ENCODE data around the gene CTIF. TPM values are rescaled to one million over a fixed set of nuclear protein-coding genes. Genes with fewer than 3 reads are reported as not detected.

The CTIF gene
- total and polyA plus RNA-seq, 2 experiments from 2014 or later, result 8.6 to 14.4 TPM

GRCh38 chr18:48898521-48898920, 359.7 kb downstream of the CTIF start (continued):
- no peak for TF ChIP-seq REST (IDR thresholded peaks at IDR 0.05; ENCODE audit: unreplicated experiment)
- no peak for TF ChIP-seq ZNF462 (CRISPR knock-in tag; IDR thresholded peaks at IDR 0.05)
- TF ChIP-seq ZNF114 (CRISPR knock-in tag; IDR thresholded peaks at IDR 0.05), result no peak

- H3K79me2 ChIP-seq (replicated peaks; ENCODE audit: insufficient read depth), result no peaks in the 10 kb centered on the region
- no peaks in the 10 kb centered on the region for H3K27me3 Mint-ChIP-seq (ENCODE audit: insufficient read depth, low read depth, poor library complexity)
- no peak overlapping the region for H3K4me2 ChIP-seq
- no peaks in the 10 kb centered on the region for H4K20me1 ChIP-seq (replicated peaks; ENCODE audit: insufficient read depth)
- no peak overlapping the region for H3K27ac Mint-ChIP-seq
- DNase-seq (ENCODE audit: low spot score), result no peak
- peaks cover 6% of the 10 kb centered on the region; the same call in 1 of the 3 replicates for H3K36me3 Mint-ChIP-seq (ENCODE audit: low read depth)
- no peak overlapping the region for H3K27ac ChIP-seq (ENCODE audit: low read depth)
- no peaks in the 10 kb centered on the region for H3F3A ChIP-seq (replicated peaks; ENCODE audit: low read depth)
- H2AFZ ChIP-seq, result no peak overlapping the region
- no peak for ATAC-seq
- H3K4me3 Mint-ChIP-seq, result no peak overlapping the region
- H3K36me3 ChIP-seq (ENCODE audit: insufficient read depth), result no peaks in the 10 kb centered on the region
- no peaks in the 10 kb centered on the region for H3K4me1 ChIP-seq (ENCODE audit: insufficient read depth)
- H3K27me3 ChIP-seq (ENCODE audit: insufficient read depth), result no peaks in the 10 kb centered on the region
- no peaks in the 10 kb centered on the region for H3K9me2 ChIP-seq (ENCODE audit: insufficient read depth)
- H3K9me3 Mint-ChIP-seq, result peaks cover 6% of the 10 kb centered on the region; the same call in 2 of the 3 replicates
- no peak overlapping the region for H3K4me3 ChIP-seq
- H3K4me1 Mint-ChIP-seq, result peaks cover 3% of the 10 kb centered on the region; the same call in 2 of the 3 replicates
- TF ChIP-seq EZH2phosphoT487 (IDR thresholded peaks at IDR 0.05; ENCODE audit: unreplicated experiment) (no peak), ZNF462 (CRISPR knock-in tag; IDR thresholded peaks at IDR 0.05) (no peak), STAT1 (IDR thresholded peaks at IDR 0.05; ENCODE audit: unreplicated experiment) (no peak)
These were observed 360.8 kb downstream of the CTIF start for GRCh38 chr18:48899558-48900174.
